ENCODE measurements around the gene DHX29.

Gene DHX29

DNA sequence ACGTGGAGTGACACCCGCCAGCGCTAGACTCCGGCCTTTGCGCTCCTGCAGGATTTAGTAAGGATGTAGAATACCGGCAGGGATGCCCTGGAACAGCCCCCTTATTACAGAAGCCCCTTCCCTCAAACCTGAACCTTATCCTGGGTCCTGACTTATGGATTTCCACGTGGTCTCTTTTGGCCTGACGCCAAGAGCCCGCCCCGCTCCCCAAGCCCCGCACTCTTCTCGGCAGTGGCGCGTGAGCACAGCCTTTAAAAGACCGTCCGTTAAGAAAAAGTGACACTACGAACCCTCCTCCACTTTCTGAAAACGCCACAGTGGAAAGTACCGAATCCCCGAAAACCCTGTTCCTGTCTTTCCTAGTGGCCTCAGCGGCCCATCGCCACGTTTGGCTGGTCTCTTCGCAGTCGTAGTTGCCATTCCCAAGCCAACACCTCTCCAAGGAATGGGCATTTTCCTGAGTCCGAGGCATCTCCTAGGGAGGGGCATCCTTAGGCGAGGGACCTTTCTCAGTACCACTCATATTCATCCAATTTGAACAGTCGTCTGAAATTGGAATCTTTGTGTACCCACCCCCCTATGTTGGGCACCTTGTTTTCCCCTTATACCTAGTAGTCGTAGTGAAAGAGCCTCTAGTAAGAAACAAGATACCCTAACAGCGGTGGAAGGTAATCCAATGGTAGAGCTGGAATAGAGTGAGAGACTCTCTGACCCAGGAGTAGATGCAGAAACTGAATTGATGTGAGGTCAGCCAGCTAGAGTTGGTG is 79.6 kb downstream of the DHX29 start:
- peak overlapping the region; percentile 30 for H3K4me3 ChIP-seq (ENCODE audit: low read depth, low read length)
- ChIA-PET CTCF (interaction anchor here (1.2 kb wide), 1 partner anchor 20 kb away, joined by 3 read pairs; no protein-coding TSS in a partner anchor), POLR2A (no interaction called here)
- DNase-seq (ENCODE audit: low read depth, low spot score): no peak
- no peak for TF ChIP-seq CTCF (IDR thresholded peaks at IDR 0.05; ENCODE audit: insufficient read depth, low read length, missing control alignments)

DNA sequence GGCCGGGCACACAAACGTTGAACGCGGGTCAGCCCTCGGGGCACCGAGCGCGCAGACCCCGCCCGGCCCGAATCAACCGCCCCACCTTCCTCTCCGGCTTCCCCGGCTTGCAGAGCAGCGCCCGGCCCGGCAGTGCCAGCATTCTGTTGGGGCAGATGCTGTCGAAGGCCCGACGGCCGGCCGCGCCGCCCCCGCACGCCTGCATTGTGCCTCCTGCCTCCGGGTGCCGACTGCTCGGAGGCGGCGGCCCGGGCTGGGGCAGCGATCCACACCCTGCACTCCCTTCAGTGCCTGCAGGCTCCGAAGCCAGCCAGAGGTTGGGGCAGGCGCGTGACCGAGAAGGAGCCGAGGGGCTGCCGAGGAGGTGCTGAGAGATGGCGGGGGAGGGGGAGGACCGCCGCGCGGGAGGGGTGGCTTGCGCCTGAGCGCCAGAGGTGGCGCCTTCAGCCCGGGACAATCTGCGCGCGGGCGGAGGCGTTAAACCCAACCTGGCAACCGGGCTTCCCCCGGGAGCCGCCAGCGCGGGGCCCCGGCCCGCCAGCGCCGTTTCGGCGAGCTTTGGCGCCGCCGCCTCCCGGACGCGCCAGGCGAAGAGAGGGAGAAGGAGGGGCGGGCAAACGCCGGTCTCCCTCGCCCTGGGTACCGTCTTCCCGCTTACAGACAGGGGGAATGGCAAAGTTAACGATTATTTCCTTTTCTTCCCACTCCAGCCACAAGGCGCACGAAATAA is 80.4 kb downstream of the DHX29 start, which contains the start of gene MCIDAS:
Gene MCIDAS, minus strand, starts transcription at position 382 of the 730 bp plus-strand sequence. Its CDS starts 177 bp downstream, at position 205.
- no peak for TF ChIP-seq CTCF (IDR thresholded peaks at IDR 0.05; ENCODE audit: insufficient read depth, low read length, missing control alignments)
- peak within 1 kb of the TSS; percentile 30 for H3K4me3 ChIP-seq (ENCODE audit: low read depth, low read length)
- DNase-seq (ENCODE audit: low read depth, low spot score): no peak
- ChIA-PET POLR2A (no interaction called here), CTCF (interaction anchor here (1.8 kb wide), 1 partner anchor 81 kb away, joined by 6 read pairs; the partner anchor contains the start of genes DHX29 and MTREX)

GRCh38 chr5:55226027-55226933 is 81.2 kb downstream of the DHX29 start:
- peak; percentile 67 for TF ChIP-seq CTCF (IDR thresholded peaks at IDR 0.05; ENCODE audit: insufficient read depth, low read length, missing control alignments)
- ChIA-PET POLR2A (no interaction called here), CTCF (interaction anchor here (1.8 kb wide), 1 partner anchor 82 kb away, joined by 6 read pairs; the partner anchor contains the start of genes DHX29 and MTREX)
- peak overlapping the region; percentile 8; the same call in 1 of the 2 replicates for H3K4me3 ChIP-seq (ENCODE audit: low read depth, low read length)
- no peak for DNase-seq (ENCODE audit: low read depth, low spot score)

- no peak overlapping the region for H3K4me3 ChIP-seq (ENCODE audit: low read depth, low read length)
- no peak for DNase-seq (ENCODE audit: low read depth, low spot score)
- ChIA-PET POLR2A (no interaction called here), CTCF (interaction anchor here (1.8 kb wide), 1 partner anchor 82 kb away, joined by 6 read pairs; the partner anchor contains the start of genes DHX29 and MTREX)
- no peak for TF ChIP-seq CTCF (IDR thresholded peaks at IDR 0.05; ENCODE audit: insufficient read depth, low read length, missing control alignments)
Measured at GRCh38 chr5:55225346-55225745, 82.1 kb downstream of the DHX29 start.

- TF ChIP-seq CTCF (IDR thresholded peaks at IDR 0.05; ENCODE audit: insufficient read depth, low read length, missing control alignments): no peak
- DNase-seq (ENCODE audit: low read depth, low spot score): no peak
- ChIA-PET CTCF (interaction anchor here (0.6 to 1.2 kb wide), 2 partner anchors 9 to 14 kb away, joined by 3 read pairs; partner anchors contain the start of gene CCNO), POLR2A (no interaction called here)
- H3K4me3 ChIP-seq (ENCODE audit: low read depth, low read length): no peak overlapping the region
Measured at GRCh38 chr5:55223812-55224240, 83.7 kb downstream of the DHX29 start.

Measured in AG04449 (cell line).